HepG2 (cell line): Measurements from ENCODE around the gene IL1RAPL2. TPM values are rescaled to one million over a fixed set of nuclear protein-coding genes. Genes with fewer than 3 reads are reported as not detected.

ENCODE experiments used
- ATAC-seq: fragments of 200-7000 bp; cut with Tn5 transposase; 3 replicates; pipeline ENCODE4 v1.9.1; 2020; ENCODE audit warnings: mild to moderate bottlenecking, moderate library complexity
- BruUV-seq: library from RNA; stranded (reverse); fragments of 400-500 nt; replicated peaks from 2 replicates; lab custom pipeline; 2021; lab: Mats Ljungman, UMichigan
- CTCF ChIA-PET: fragments of 300-600 bp; formaldehyde crosslinking; extraction: SDS; loops from one replicate; lab custom pipeline; 2021; ENCODE audit warnings: low total read pairs, inconsistent platforms, low intra/inter-chr PET ratio; lab: Yijun Ruan, JAX
- POLR2A ChIA-PET: fragments of 350-600 bp; sonication (Branson Sonifier 250); formaldehyde crosslinking; loops from one replicate; lab custom pipeline; 2020; ENCODE audit warnings: antibody characterized with exemption, inconsistent platforms; lab: Yijun Ruan, JAX
- DNase-seq: peaks from one replicate; pipeline ENCODE4 v3.0.0-alpha.2; 2015; ENCODE audit warnings: low spot score
- FAIRE-seq: peaks from 3 replicates; lab custom pipeline; 2011; peaks lifted over from hg19 to GRCh38; lab: Jason Lieb, UNC
- H2AFZ ChIP-seq: one replicate; pipeline ENCODE4 v1.6.1; 2011; ENCODE audit warnings: low read length, inconsistent platforms
- H3K27ac ChIP-seq: fragments of 300-600 bp; 3 replicates; pipeline ENCODE4 v1.8.0; 2011; ENCODE audit warnings: mixed run types, mild to moderate bottlenecking, mixed read lengths, low read length, inconsistent platforms; ENCODE audit not compliant: insufficient read depth; ENCODE audit errors: extremely low read length
- H3K27me3 ChIP-seq, 2 experiments: fragments of 200-600 bp in 1 of 2; 2 replicates in 1 of 2; 3 replicates in 1 of 2; pipeline versions ENCODE4 v1.6.0 to v1.8.0; 2011; ENCODE audit warnings: low read length in 2 of 2, mild to moderate bottlenecking in 2 of 2, moderate library complexity in 2 of 2, inconsistent platforms in 1 of 2; ENCODE audit not compliant: insufficient read depth in 2 of 2, control insufficient read depth in 1 of 2
- H3K36me3 ChIP-seq, 2 experiments: fragments of 200-600 bp in 1 of 2; replicated peaks in 1 of 2; 2 replicates in 1 of 2; 3 replicates in 1 of 2; pipeline versions ENCODE4 v1.5.1 to v1.8.0; 2011; ENCODE audit warnings: low read length in 2 of 2, inconsistent platforms in 1 of 2; ENCODE audit not compliant: insufficient read depth in 2 of 2, control insufficient read depth in 1 of 2
- H3K4me1 ChIP-seq: 2 replicates; pipeline ENCODE4 v1.5.1; 2012; ENCODE audit warnings: low read length, inconsistent platforms; ENCODE audit not compliant: insufficient read depth
- H3K4me2 ChIP-seq: 2 replicates; pipeline ENCODE4 v1.6.0; 2011; ENCODE audit warnings: low read depth, low read length, inconsistent platforms
- H3K4me3 ChIP-seq, 3 experiments: fragments of 200-600 bp in 1 of 3; sonication (generic), shearing (Covaris generic) in 1 of 3; replicated peaks in 1 of 3; 2 replicates each; pipeline ENCODE4 v1.5.1; 2011 to 2016; ENCODE audit warnings: low read length in 3 of 3, inconsistent platforms in 2 of 3, low read depth in 2 of 3, mild to moderate bottlenecking in 2 of 3, control low read depth in 1 of 3, mixed read lengths in 1 of 3; ENCODE audit not compliant: insufficient read depth in 1 of 3
- H3K79me2 ChIP-seq: one replicate; pipeline ENCODE4 v1.6.1; 2011; ENCODE audit warnings: low read length, inconsistent platforms; ENCODE audit not compliant: insufficient read depth
- H3K9ac ChIP-seq: 2 replicates; pipeline ENCODE4 v1.6.0; 2011; ENCODE audit warnings: mild to moderate bottlenecking, low read depth, low read length, inconsistent platforms; ENCODE audit not compliant: insufficient read depth
- H3K9me3 ChIP-seq: 2 replicates; pipeline ENCODE4 v1.5.1; 2012; ENCODE audit warnings: mild to moderate bottlenecking, low read length
- H4K20me1 ChIP-seq: 2 replicates; pipeline ENCODE4 v1.6.0; 2011; ENCODE audit warnings: inconsistent platforms, mild to moderate bottlenecking, low read length, moderate library complexity; ENCODE audit not compliant: insufficient read depth
- CBX5 ChIP-seq: sonication (generic); formaldehyde crosslinking; IDR thresholded peaks from 2 replicates; pipeline ENCODE4 v1.4.0; 2020; ENCODE audit warnings: missing genetic modification reagents, borderline replicate concordance
- POLR2AphosphoS2 ChIP-seq: IDR thresholded peaks from 2 replicates; pipeline ENCODE4 v1.6.1; 2011; ENCODE audit warnings: low read depth, low read length, improper control_type of control experiment
- SIN3B ChIP-seq: fragments of 150-350 bp; IDR thresholded peaks from 2 replicates; pipeline ENCODE4 v1.6.1; 2014; ENCODE audit warnings: low read length
- TCF7 ChIP-seq: sonication (generic); IDR thresholded peaks from 2 replicates; pipeline ENCODE4 v1.6.1; 2016; ENCODE audit warnings: antibody characterized with exemption, low read depth
- ZNF101 ChIP-seq: sonication (generic); formaldehyde crosslinking; IDR thresholded peaks from 2 replicates; pipeline ENCODE4 v1.4.0; 2020; ENCODE audit warnings: mild to moderate bottlenecking, low read depth, missing genetic modification reagents, borderline replicate concordance
- ZNF704 ChIP-seq: sonication (generic); formaldehyde crosslinking; IDR thresholded peaks from 2 replicates; pipeline ENCODE4 v1.8.1; 2023; ENCODE audit warnings: mild to moderate bottlenecking, inconsistent platforms, moderate library complexity, missing genetic modification reagents, borderline replicate concordance
- WGBS: methylation state at CpG from one replicate; pipeline ENCODE4 v1.1.6; 2017; ENCODE audit warnings: low lambda C conversion rate; 5-methylcytosine and 5-hydroxymethylcytosine counted together
- in situ Hi-C: cut with HindIII; loops from 2 replicates; pipeline ENCODE4 v1.10.0; 2017; ENCODE audit warnings: low pct_unique_long_range_greater_than_20kb; ENCODE audit not compliant: extremely low pct_ligation_motif_present
- intact Hi-C: fragments of 100-400 bp; cut with micrococcal nuclease; formaldehyde crosslinking; loops from one replicate; pipeline ENCODE4 v1.10.0; 2022; ENCODE audit not compliant: unreplicated experiment
- polyA plus RNA-seq, 8 experiments: library from polyadenylated mRNA; depleted of rRNA in 3 of 8; stranded (reverse) in 7 of 8; unstranded in 1 of 8; fragments of >200 nt; fragmentation: Illumina TruSeq in 4 of 8; extraction: Trizol in 4 of 8; gene quantifications; 2 replicates each; pipeline versions ENCODE4 v1.2.1 to v1.2.3, GENCODE V29; 2011 to 2016; ENCODE audit warnings: low read depth in 4 of 8, missing spikeins in 1 of 8, mixed read lengths in 1 of 8; ENCODE audit not compliant: insufficient read depth in 1 of 8
- total RNA-seq, 5 experiments: library from RNA; depleted of rRNA; stranded (reverse); fragments of >200 nt; fragmentation: Illumina TruSeq; extraction: Trizol; gene quantifications; 2 replicates each; pipeline ENCODE4 v1.2.3, GENCODE V29; 2016; ENCODE audit warnings: low read depth in 1 of 5
- TF ChIP-seq, protein P1 (sequence below): sonication (generic); formaldehyde crosslinking; IDR thresholded peaks from 2 replicates; pipeline ENCODE4 v1.8.1; 2023; ENCODE audit warnings: mild to moderate bottlenecking, missing genetic modification reagents
- TF ChIP-seq, protein P2 (sequence below): sonication (generic); formaldehyde crosslinking; IDR thresholded peaks from 2 replicates; pipeline ENCODE4 v1.5.1; 2020; ENCODE audit warnings: missing genetic modification reagents, mild to moderate bottlenecking, borderline replicate concordance

IL1RAPL2 gene
- total and polyA plus RNA-seq, 2 of the 13 experiments (the other 11 are each of a cell fraction or from before 2014, with no cell fraction given), result not detected

- intact Hi-C loops (no loop called here), in situ Hi-C loops (no loop called here)
- Histone ChIP-seq H4K20me1 (no peaks in the 10 kb centered on the region), H3K36me3 (no peaks in the 10 kb centered on the region), H3K27ac (no peak overlapping the region), H3K4me1 (no peaks in the 10 kb centered on the region), H3K9me3 (no peaks in the 10 kb centered on the region), H3K4me3 (no peak overlapping the region), H3K79me2 (no peaks in the 10 kb centered on the region), H3K27me3 (no peaks in the 10 kb centered on the region), H2AFZ (no peak overlapping the region), H3K4me2 (no peak overlapping the region), H3K9ac (no peak overlapping the region)
- BruUV-seq, result no TSS peak
- 7% methylated on average over 3 of the region's 3 CpGs for WGBS
- TF ChIP-seq POLR2AphosphoS2 (no peak), CBX5 (CRISPR knock-in tag) (no peak), SIN3B (no peak), ZNF101 (no peak), TCF7 (no peak), ZNF704 (CRISPR knock-in tag) (no peak)
- TF ChIP-seq, protein P1, sequence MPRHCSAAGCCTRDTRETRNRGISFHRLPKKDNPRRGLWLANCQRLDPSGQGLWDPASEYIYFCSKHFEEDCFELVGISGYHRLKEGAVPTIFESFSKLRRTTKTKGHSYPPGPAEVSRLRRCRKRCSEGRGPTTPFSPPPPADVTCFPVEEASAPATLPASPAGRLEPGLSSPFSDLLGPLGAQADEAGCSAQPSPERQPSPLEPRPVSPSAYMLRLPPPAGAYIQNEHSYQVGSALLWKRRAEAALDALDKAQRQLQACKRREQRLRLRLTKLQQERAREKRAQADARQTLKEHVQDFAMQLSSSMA (CRISPR knock-in tag), result no peak
- TF ChIP-seq, protein P2, sequence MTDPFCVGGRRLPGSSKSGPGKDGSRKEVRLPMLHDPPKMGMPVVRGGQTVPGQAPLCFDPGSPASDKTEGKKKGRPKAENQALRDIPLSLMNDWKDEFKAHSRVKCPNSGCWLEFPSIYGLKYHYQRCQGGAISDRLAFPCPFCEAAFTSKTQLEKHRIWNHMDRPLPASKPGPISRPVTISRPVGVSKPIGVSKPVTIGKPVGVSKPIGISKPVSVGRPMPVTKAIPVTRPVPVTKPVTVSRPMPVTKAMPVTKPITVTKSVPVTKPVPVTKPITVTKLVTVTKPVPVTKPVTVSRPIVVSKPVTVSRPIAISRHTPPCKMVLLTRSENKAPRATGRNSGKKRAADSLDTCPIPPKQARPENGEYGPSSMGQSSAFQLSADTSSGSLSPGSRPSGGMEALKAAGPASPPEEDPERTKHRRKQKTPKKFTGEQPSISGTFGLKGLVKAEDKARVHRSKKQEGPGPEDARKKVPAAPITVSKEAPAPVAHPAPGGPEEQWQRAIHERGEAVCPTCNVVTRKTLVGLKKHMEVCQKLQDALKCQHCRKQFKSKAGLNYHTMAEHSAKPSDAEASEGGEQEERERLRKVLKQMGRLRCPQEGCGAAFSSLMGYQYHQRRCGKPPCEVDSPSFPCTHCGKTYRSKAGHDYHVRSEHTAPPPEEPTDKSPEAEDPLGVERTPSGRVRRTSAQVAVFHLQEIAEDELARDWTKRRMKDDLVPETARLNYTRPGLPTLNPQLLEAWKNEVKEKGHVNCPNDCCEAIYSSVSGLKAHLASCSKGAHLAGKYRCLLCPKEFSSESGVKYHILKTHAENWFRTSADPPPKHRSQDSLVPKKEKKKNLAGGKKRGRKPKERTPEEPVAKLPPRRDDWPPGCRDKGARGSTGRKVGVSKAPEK (CRISPR knock-in tag), result no peak
- DNase-seq (no peak), ATAC-seq (no peak), FAIRE-seq (no peak)
- ChIA-PET CTCF (no interaction called here), POLR2A (no interaction called here)
Observed at GRCh38 chrX:105211066-105211575, 645.1 kb downstream of the IL1RAPL2 start.
